Spleen (tissue), 11 donors: Measurements from ENCODE around the gene IMMP2L. TPM values are rescaled to one million over a fixed set of nuclear protein-coding genes. Genes with fewer than 3 reads are reported as not detected.
"Not testable (repeated sequence)": the region's sequence is repeated elsewhere in the genome, so short reads cannot be mapped to it uniquely, and the experiment has no call there.

Source experiments
- DNase-seq: peaks from one replicate; pipeline ENCODE4 v3.0.0-alpha.2; 2020
- H3K27ac ChIP-seq, 8 donors: fragments of 200-600 bp; sonication (generic) in 7 of 8; 1 replicate in 4 of 8; 2 replicates in 4 of 8; pipeline versions ENCODE4 v1.5.0 to v1.8.0; 2016 to 2021; ENCODE audit warnings: inconsistent platforms in 4 of 8, mild to moderate bottlenecking in 4 of 8, moderate library complexity in 1 of 8
- H3K27me3 ChIP-seq, 7 donors: fragments of 200-600 bp; sonication (generic) in 6 of 7; replicated peaks in 1 of 7; 1 replicate in 4 of 7; 2 replicates in 3 of 7; pipeline versions ENCODE4 v1.5.0 to v1.8.0; 2016 to 2021; ENCODE audit warnings: inconsistent platforms in 3 of 7, mild to moderate bottlenecking in 1 of 7
- H3K36me3 ChIP-seq, 6 donors: fragments of 200-600 bp; sonication (generic) in 5 of 6; 1 replicate in 4 of 6; 2 replicates in 2 of 6; pipeline versions ENCODE4 v1.5.0 to v1.8.0; 2016 to 2021; ENCODE audit warnings: inconsistent platforms in 2 of 6
- H3K4me1 ChIP-seq, 6 donors: fragments of 200-600 bp; sonication (generic) in 5 of 6; 1 replicate in 3 of 6; 2 replicates in 3 of 6; pipeline versions ENCODE4 v1.5.0 to v1.8.0; 2016 to 2021; ENCODE audit warnings: inconsistent platforms in 3 of 6
- H3K4me3 ChIP-seq, 8 donors: fragments of 200-600 bp; sonication (generic) in 7 of 8; 1 replicate in 4 of 8; 2 replicates in 4 of 8; pipeline versions ENCODE4 v1.5.0 to v1.8.0; 2016 to 2021; ENCODE audit warnings: inconsistent platforms in 4 of 8, mild to moderate bottlenecking in 4 of 8, moderate library complexity in 2 of 8
- H3K9me3 ChIP-seq, 8 donors: fragments of 200-600 bp; sonication (generic) in 7 of 8; 1 replicate in 4 of 8; 2 replicates in 4 of 8; pipeline versions ENCODE4 v1.5.0 to v1.8.0; 2016 to 2021; ENCODE audit warnings: inconsistent platforms in 4 of 8
- POLR2A ChIP-seq, 3 donors: fragments of 450-650 bp; IDR thresholded peaks; one replicate each; pipeline ENCODE4 v1.5.1; 2017; ENCODE audit warnings: antibody characterized with exemption in 3 of 3, mild to moderate bottlenecking in 1 of 3
- POLR2AphosphoS5 ChIP-seq, 3 donors: sonication (generic); formaldehyde crosslinking; IDR thresholded peaks; one replicate each; pipeline ENCODE4 v1.5.1; 2017; ENCODE audit warnings: antibody characterized with exemption in 3 of 3
- WGBS, 5 donors: extraction: QIAGEN DNeasy Blood & Tissue Kit in 3 of 5; methylation state at CpG; one replicate each; pipeline versions ENCODE4 v1.1.5 to v1.1.7; 2013 to 2018; 5-methylcytosine and 5-hydroxymethylcytosine counted together
- intact Hi-C: fragments of 100-400 bp; cut with DNase I; formaldehyde crosslinking; loops from one replicate; pipeline ENCODE4 v1.15.0; 2023; ENCODE audit warnings: low total_unique reads
- polyA plus RNA-seq, 3 donors: library from polyadenylated mRNA; stranded (reverse); fragments of 200-250 nt; gene quantifications; one replicate each; pipeline ENCODE4 v1.2.1, GENCODE V29; 2013
- total RNA-seq, 7 donors: library from RNA; depleted of rRNA in 3 of 7; stranded (reverse); fragments of >200 nt in 3 of 7; fragmentation: NEBNext Ultra II Directional in 4 of 7; extraction: Animal tissue kit (Norgen Biotek cat#: 25700) in 4 of 7; gene quantifications; one replicate each; pipeline versions ENCODE4 v1.1.0 to v1.2.1, GENCODE V29; 2016 to 2021
- TF ChIP-seq, protein P1 (sequence below), 11 experiments: fragments of 200-600 bp in 7 of 11; fragments of 450-650 bp in 4 of 11; sonication (generic) in 4 of 11; IDR thresholded peaks in 8 of 11; conservative IDR thresholded peaks in 3 of 11; 1 replicate in 7 of 11; 2 replicates in 4 of 11; pipeline versions ENCODE4 v1.4.0 to v1.8.0; 2016 to 2021; ENCODE audit warnings: antibody characterized with exemption in 11 of 11, inconsistent platforms in 4 of 11, mild to moderate bottlenecking in 1 of 11
- donor health status: healthy with polysubstance abuse.
- donor health status: DM: no; HTN: no; CAD: no; lungs with moderate emphysema.
- donor health status: DM: no; HTN: no; CAD: no.
- donor health status: Bipolar disorder and iron deficiency.
- donor health status: healthy.
- donor health status: DM: no; HTN: no; CAD: no.
- donor health status: DM: yes; HTN: yes; CAD: no.

IMMP2L gene
- total and polyA plus RNA-seq, 10 donors: 6.5 to 32.7 (median 9.8) TPM

DNA sequence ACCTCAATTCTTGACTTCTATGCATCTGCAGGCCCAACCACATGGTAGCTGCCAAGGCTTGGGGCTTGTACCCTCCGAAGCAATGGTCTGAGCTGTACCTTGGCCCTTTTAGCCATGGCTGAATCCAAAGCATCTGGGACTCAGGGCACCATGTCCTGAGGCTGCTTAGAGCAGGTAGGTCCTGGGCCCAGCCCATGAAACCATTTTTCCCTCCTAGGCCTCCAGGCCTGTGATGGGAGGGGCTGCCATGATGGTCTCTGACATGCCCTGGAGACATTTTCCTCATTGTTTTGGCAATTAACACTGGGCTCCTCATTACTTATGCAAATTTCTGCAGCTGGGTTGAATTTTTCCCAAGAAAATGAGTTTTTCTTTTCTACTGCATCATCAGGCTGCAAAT lies 889.1 kb downstream of the IMMP2L start:
- Histone ChIP-seq H3K27ac (no peak overlapping the region), H3K9me3 (peaks cover 5 to 41% (median 28%) of the 10 kb centered on the region in 8 donors), H3K27me3 (no peaks in the 10 kb centered on the region), H3K4me1 (no peaks in the 10 kb centered on the region), H3K4me3 (no peak overlapping the region), H3K36me3 (peaks cover 0 to 4% (median 0%) of the 10 kb centered on the region in 6 donors)
- no peak for TF ChIP-seq POLR2AphosphoS5 (IDR thresholded peaks at IDR 0.05)
- TF ChIP-seq, protein P1, sequence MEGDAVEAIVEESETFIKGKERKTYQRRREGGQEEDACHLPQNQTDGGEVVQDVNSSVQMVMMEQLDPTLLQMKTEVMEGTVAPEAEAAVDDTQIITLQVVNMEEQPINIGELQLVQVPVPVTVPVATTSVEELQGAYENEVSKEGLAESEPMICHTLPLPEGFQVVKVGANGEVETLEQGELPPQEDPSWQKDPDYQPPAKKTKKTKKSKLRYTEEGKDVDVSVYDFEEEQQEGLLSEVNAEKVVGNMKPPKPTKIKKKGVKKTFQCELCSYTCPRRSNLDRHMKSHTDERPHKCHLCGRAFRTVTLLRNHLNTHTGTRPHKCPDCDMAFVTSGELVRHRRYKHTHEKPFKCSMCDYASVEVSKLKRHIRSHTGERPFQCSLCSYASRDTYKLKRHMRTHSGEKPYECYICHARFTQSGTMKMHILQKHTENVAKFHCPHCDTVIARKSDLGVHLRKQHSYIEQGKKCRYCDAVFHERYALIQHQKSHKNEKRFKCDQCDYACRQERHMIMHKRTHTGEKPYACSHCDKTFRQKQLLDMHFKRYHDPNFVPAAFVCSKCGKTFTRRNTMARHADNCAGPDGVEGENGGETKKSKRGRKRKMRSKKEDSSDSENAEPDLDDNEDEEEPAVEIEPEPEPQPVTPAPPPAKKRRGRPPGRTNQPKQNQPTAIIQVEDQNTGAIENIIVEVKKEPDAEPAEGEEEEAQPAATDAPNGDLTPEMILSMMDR (IDR thresholded peaks at IDR 0.05 in 8 of 11, conservative IDR thresholded peaks at IDR 0.05 in 3 of 11): no peak
- no peak for TF ChIP-seq POLR2A (IDR thresholded peaks at IDR 0.05)
- WGBS, 5 donors: 50 to 86% (median 80%) methylated on average over 1 of the region's 1 CpG
- intact Hi-C loops: no loop called here
- no peak for DNase-seq

DNA sequence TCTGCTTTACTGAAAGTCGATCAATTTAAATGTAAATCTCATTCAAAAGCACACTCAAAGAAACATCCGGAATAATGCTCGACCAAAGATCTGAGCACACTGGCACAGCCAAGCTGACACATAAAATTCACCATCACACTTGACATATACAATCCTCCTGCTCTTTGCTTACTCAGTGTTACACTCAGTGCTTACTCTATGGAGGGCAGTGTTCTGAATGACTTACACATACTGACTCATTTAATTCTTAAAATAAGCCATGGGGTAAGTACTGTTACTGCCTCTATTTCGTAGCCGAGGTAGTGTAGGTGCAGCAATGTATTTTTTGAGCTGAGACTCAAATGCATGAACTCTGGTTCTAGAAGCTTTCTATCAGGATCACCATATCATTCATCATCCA lies 892.9 kb downstream of the IMMP2L start:
- no peak for DNase-seq
- no peaks in the 10 kb centered on the region for H3K4me1 ChIP-seq
- H3K36me3 ChIP-seq: peaks cover 0 to 4% (median 0%) of the 10 kb centered on the region in 6 donors
- 86 to 96% (median 90%) methylated on average over 5 of the region's 5 CpGs for WGBS, 5 donors
- H3K9me3 ChIP-seq: peaks cover 5 to 55% (median 29%) of the 10 kb centered on the region in 8 donors
- H3K27ac ChIP-seq: no peak overlapping the region
- H3K27me3 ChIP-seq: no peaks in the 10 kb centered on the region
- no peak overlapping the region for H3K4me3 ChIP-seq
- TF ChIP-seq, protein P1 (IDR thresholded peaks at IDR 0.05 in 8 of 11, conservative IDR thresholded peaks at IDR 0.05 in 3 of 11): no peak
- intact Hi-C loops: no loop called here

DNA sequence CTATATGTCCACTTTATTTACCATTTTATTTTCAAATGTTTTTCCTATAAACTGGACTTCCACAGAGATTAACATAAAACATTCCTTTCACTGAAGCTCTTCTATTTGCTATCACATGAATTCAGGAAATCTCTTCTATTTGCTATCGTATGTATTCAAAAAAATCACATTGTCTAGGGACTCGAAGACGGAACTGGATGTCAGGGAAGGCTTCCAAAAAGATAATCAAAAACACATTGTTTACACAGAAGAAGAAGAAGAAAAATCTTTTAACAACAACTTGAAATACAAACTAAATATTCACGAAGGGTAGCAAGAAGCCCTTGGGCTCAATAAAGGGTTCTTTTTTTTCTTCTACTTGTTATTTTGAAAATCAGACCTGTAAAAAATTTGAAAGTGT lies 897.5 kb downstream of the IMMP2L start:
- intact Hi-C loops: no loop called here
- 90 to 94% (median 91%) methylated on average over 4 of the region's 4 CpGs for WGBS, 5 donors
- Histone ChIP-seq H3K36me3 (no peaks in the 10 kb centered on the region), H3K4me3 (no peak overlapping the region), H3K9me3 (peaks cover 0 to 68% (median 32%) of the 10 kb centered on the region in 8 donors), H3K4me1 (no peaks in the 10 kb centered on the region), H3K27ac (no peak overlapping the region), H3K27me3 (no peaks in the 10 kb centered on the region)
- TF ChIP-seq, protein P1 (IDR thresholded peaks at IDR 0.05 in 8 of 11, conservative IDR thresholded peaks at IDR 0.05 in 3 of 11): no peak
- no peak for TF ChIP-seq POLR2AphosphoS5 (IDR thresholded peaks at IDR 0.05)
- no peak for TF ChIP-seq POLR2A (IDR thresholded peaks at IDR 0.05)
- DNase-seq: no peak

DNA sequence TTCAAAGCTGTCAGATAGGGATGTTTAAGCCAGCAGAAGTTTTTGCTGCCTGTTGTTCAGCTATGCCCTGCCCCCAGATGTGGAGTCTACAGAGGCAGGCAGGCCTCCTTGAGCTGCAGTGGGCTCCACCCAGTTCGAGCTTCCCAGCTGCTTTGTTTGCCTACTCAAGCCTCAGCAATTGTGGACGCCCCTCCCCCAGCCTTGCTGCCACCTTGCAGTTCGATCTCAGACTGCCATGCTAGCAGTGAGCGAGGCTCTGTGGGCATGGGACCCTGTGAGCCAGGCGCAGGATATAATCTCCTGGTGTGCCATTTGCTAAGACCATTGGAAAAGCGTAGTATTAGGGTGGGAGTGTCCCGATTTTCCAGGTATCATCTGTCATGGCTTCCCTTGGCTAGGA lies 901.7 kb downstream of the IMMP2L start:
- intact Hi-C loops, H3K36me3 ChIP-seq, DNase-seq, H3K4me3 ChIP-seq, H3K4me1 ChIP-seq, H3K27me3 ChIP-seq, H3K27ac ChIP-seq: not testable (repeated sequence)
- WGBS, 5 donors: 82 to 94% (median 90%) methylated on average over 3 to 7 of the region's 7 CpGs
- peaks cover 0 to 96% (median 69%) of the 10 kb centered on the region in 8 donors for H3K9me3 ChIP-seq

DNA sequence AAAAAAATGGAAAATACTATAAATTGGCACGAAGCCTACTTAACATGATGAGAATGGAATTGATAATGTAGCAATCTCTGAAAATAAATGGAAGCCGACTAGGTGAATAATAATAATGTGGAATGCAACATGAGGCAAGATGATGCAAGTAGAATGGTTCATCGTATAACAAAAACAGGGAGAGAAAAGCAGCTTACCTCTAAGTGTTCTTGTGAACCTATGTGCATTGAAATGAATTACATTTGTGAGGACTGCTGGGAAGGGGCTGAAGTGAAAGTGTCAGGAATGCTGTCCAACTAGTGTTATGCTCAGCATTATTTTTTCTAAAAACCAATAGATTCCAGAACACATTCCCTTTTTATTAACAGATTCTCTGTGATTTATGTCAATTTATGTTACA lies 912.0 kb downstream of the IMMP2L start:
- WGBS, 5 donors: 63 to 78% (median 70%) methylated on average over 3 of the region's 3 CpGs
- no peak for DNase-seq
- Histone ChIP-seq H3K36me3 (no peaks in the 10 kb centered on the region), H3K4me1 (no peaks in the 10 kb centered on the region), H3K27me3 (no peaks in the 10 kb centered on the region), H3K4me3 (no peak overlapping the region), H3K27ac (no peak overlapping the region), H3K9me3 (peaks cover 0 to 28% (median 17%) of the 10 kb centered on the region in 8 donors)
- TF ChIP-seq, protein P1 (IDR thresholded peaks at IDR 0.05 in 8 of 11, conservative IDR thresholded peaks at IDR 0.05 in 3 of 11): no peak
- no peak for TF ChIP-seq POLR2AphosphoS5 (IDR thresholded peaks at IDR 0.05)
- intact Hi-C loops: no loop called here
